SK-N-SH (cell line): ENCODE results near the gene ERCC8. TPM values are rescaled to one million over a fixed set of nuclear protein-coding genes. Genes with fewer than 3 reads are reported as not detected.

Experiments used
- CTCF ChIA-PET: fragments of 300-600, 350-600 bp; formaldehyde crosslinking; extraction: SDS; loops from one replicate; lab custom pipeline; 2021; lab: Yijun Ruan, JAX
- POLR2A ChIA-PET: fragments of 350-600 bp; sonication (Branson Sonifier 250); formaldehyde crosslinking; extraction: SDS; loops from one replicate; lab custom pipeline; 2020; ENCODE audit warnings: antibody characterized with exemption, inconsistent platforms; lab: Yijun Ruan, JAX
- DNase-seq: peaks from one replicate; pipeline ENCODE4 v3.0.0; 2012
- H2AFZ ChIP-seq: fragments of 200-600 bp; sonication (generic); 2 replicates; pipeline ENCODE4 v1.8.1; 2016; ENCODE audit warnings: antibody characterized with exemption, mild to moderate bottlenecking, low read depth
- H3F3A ChIP-seq: fragments of 200-600 bp; sonication (generic); replicated peaks from 2 replicates; pipeline ENCODE3; 2016; ENCODE audit warnings: antibody characterized with exemption, mild to moderate bottlenecking; ENCODE audit not compliant: insufficient read depth
- H3K27ac ChIP-seq, 2 experiments: fragments of 200-500 bp in 1 of 2; fragments of 200-600 bp in 1 of 2; sonication (Bioruptor generic) in 1 of 2; sonication (generic), shearing (Covaris generic) in 1 of 2; 2 replicates each; pipeline versions ENCODE4 v1.5.1 to v1.6.1; 2014 to 2016; ENCODE audit warnings: low read depth in 2 of 2, inconsistent platforms in 1 of 2, low read length in 1 of 2, mild to moderate bottlenecking in 1 of 2, mixed read lengths in 1 of 2
- H3K27me3 ChIP-seq: fragments of 200-600 bp; sonication (generic), shearing (Covaris generic); 2 replicates; pipeline ENCODE4 v1.6.1; 2016; ENCODE audit warnings: mixed run types; ENCODE audit not compliant: insufficient read depth
- H3K36me3 ChIP-seq, 2 experiments: fragments of 200-500 bp in 1 of 2; fragments of 200-600 bp in 1 of 2; sonication (Bioruptor generic) in 1 of 2; sonication (generic) in 1 of 2; replicated peaks in 1 of 2; 2 replicates each; pipeline versions ENCODE3 to v1.5.1; 2014 to 2016; ENCODE audit warnings: low read length in 1 of 2, mild to moderate bottlenecking in 1 of 2; ENCODE audit not compliant: insufficient read depth in 2 of 2, control insufficient read depth in 1 of 2
- H3K4me1 ChIP-seq, 2 experiments: fragments of 200-500 bp in 1 of 2; fragments of 200-600 bp in 1 of 2; sonication (Bioruptor generic) in 1 of 2; sonication (generic), shearing (Covaris generic) in 1 of 2; 2 replicates each; pipeline versions ENCODE4 v1.5.1 to v1.6.1; 2014 to 2016; ENCODE audit warnings: low read depth in 1 of 2, low read length in 1 of 2, mixed run types in 1 of 2; ENCODE audit not compliant: insufficient read depth in 2 of 2, control insufficient read depth in 1 of 2
- H3K4me2 ChIP-seq: fragments of 200-600 bp; sonication (generic), shearing (Covaris generic); 2 replicates; pipeline ENCODE4 v1.6.1; 2017; ENCODE audit warnings: mixed run types
- H3K4me3 ChIP-seq, 2 experiments: fragments of 200-500 bp in 1 of 2; fragments of 200-600 bp in 1 of 2; sonication (Bioruptor generic) in 1 of 2; sonication (generic), shearing (Covaris generic) in 1 of 2; 2 replicates each; pipeline versions ENCODE4 v1.5.1 to v1.8.1; 2014 to 2016; ENCODE audit warnings: low read depth in 2 of 2, inconsistent platforms in 1 of 2, low read length in 1 of 2, mild to moderate bottlenecking in 1 of 2, mixed read lengths in 1 of 2, moderate library complexity in 1 of 2
- H3K79me2 ChIP-seq: fragments of 200-600 bp; sonication (generic); 2 replicates; pipeline ENCODE4 v1.8.1; 2017; ENCODE audit warnings: mild to moderate bottlenecking; ENCODE audit not compliant: insufficient read depth
- H3K9ac ChIP-seq: fragments of 200-600 bp; sonication (generic); 2 replicates; pipeline ENCODE4 v1.6.1; 2017; ENCODE audit warnings: mixed run types
- H3K9me2 ChIP-seq: fragments of 200-600 bp; sonication (generic); 2 replicates; pipeline ENCODE4 v1.6.1; 2017; ENCODE audit warnings: mixed run types
- H3K9me3 ChIP-seq: fragments of 200-600 bp; sonication (generic); 2 replicates; pipeline ENCODE4 v1.6.1; 2017; ENCODE audit warnings: mixed run types, mild to moderate bottlenecking, moderate library complexity
- H4K20me1 ChIP-seq: fragments of 200-600 bp; sonication (generic); 2 replicates; pipeline ENCODE4 v1.6.1; 2017; ENCODE audit warnings: mild to moderate bottlenecking, mixed run types; ENCODE audit not compliant: insufficient read depth
- CTCF ChIP-seq: fragments of 200-600 bp; sonication (generic); IDR thresholded peaks from 2 replicates; pipeline ENCODE4 v1.6.1; 2017; ENCODE audit warnings: antibody characterized with exemption, mild to moderate bottlenecking, moderate library complexity
- EP300 ChIP-seq, 2 experiments: IDR thresholded peaks; 2 replicates each; pipeline versions ENCODE4 v1.4.0 to v1.6.1; 2012; ENCODE audit warnings: borderline replicate concordance in 1 of 2, low read depth in 1 of 2, low read length in 1 of 2
- FOSL2 ChIP-seq: IDR thresholded peaks from 2 replicates; pipeline ENCODE4 v1.4.0; 2012; ENCODE audit warnings: low read depth, mild to moderate bottlenecking, moderate library complexity, borderline replicate concordance
- IRF3 ChIP-seq: fragments of 150-350 bp; IDR thresholded peaks from 2 replicates; pipeline ENCODE4 v1.6.1; 2016; ENCODE audit warnings: mild to moderate bottlenecking, low read depth, low read length
- JUND ChIP-seq: IDR thresholded peaks from 2 replicates; pipeline ENCODE4 v1.4.0; 2012
- MXI1 ChIP-seq: IDR thresholded peaks from 2 replicates; pipeline ENCODE4 v1.6.1; 2012; ENCODE audit warnings: mild to moderate bottlenecking, low read depth, low read length, improper control_type of control experiment
- PBX3 ChIP-seq: IDR thresholded peaks from 2 replicates; pipeline ENCODE4; 2012
- RAD21 ChIP-seq: IDR thresholded peaks from 2 replicates; pipeline ENCODE4 v1.6.1; 2012; ENCODE audit warnings: mild to moderate bottlenecking, low read length
- SIN3A ChIP-seq: IDR thresholded peaks from 2 replicates; pipeline ENCODE4 v1.6.1; 2012; ENCODE audit warnings: low read depth, mild to moderate bottlenecking, low read length, moderate library complexity, borderline replicate concordance
- SMC3 ChIP-seq: IDR thresholded peaks from 2 replicates; pipeline ENCODE4 v1.6.1; 2012; ENCODE audit warnings: low read depth, low read length, improper control_type of control experiment
- TEAD4 ChIP-seq: IDR thresholded peaks from 2 replicates; pipeline ENCODE4 v1.4.0; 2012; ENCODE audit warnings: mild to moderate bottlenecking, borderline replicate concordance; ENCODE audit not compliant: insufficient read depth
- USF2 ChIP-seq: fragments of 150-350 bp; IDR thresholded peaks from 2 replicates; pipeline ENCODE4 v1.6.1; 2017; ENCODE audit warnings: antibody characterized with exemption, low read length, low read depth, borderline replicate concordance
- YY1 ChIP-seq: IDR thresholded peaks from 2 replicates; pipeline ENCODE4 v1.4.0; 2012; ENCODE audit warnings: low read depth, mild to moderate bottlenecking
- ZBTB33 ChIP-seq: IDR thresholded peaks from 2 replicates; pipeline ENCODE4 v1.4.0; 2012; ENCODE audit warnings: low read depth, borderline replicate concordance
- WGBS: methylation state at CpG from one replicate; pipeline ENCODE4 v1.1.6; 2017; ENCODE audit warnings: low lambda C conversion rate; 5-methylcytosine and 5-hydroxymethylcytosine counted together
- polyA plus RNA-seq, 3 experiments: library from polyadenylated mRNA; depleted of rRNA; stranded (reverse); fragments of >200 nt; gene quantifications; 2 replicates each; pipeline ENCODE4 v1.2.3, GENCODE V29; 2012

Gene ERCC8
- polyA plus RNA-seq, 1 of the 3 experiments (the other 2 are of a cell fraction) = 11.6 TPM

- H3K27me3 ChIP-seq = no peaks in the 10 kb centered on the region; the same call in 1 of the 2 replicates
- H3K9ac ChIP-seq = no peak overlapping the region
- TF ChIP-seq SMC3 (no peak), USF2 (no peak), TEAD4 (no peak), MXI1 (no peak), JUND (no peak), YY1 (no peak), ZBTB33 (no peak), PBX3 (no peak), RAD21 (no peak)
- TF ChIP-seq, all 33 proteins: peak for 0
- Histone ChIP-seq H3K4me2 (no peak overlapping the region), H3K4me3 (no peak overlapping the region), H3K79me2 (no peaks in the 10 kb centered on the region), H3K36me3 (no peaks in the 10 kb centered on the region), H3K27ac (no peak overlapping the region), H2AFZ (no peak overlapping the region), H3K9me3 (no peaks in the 10 kb centered on the region), H3K9me2 (no peaks in the 10 kb centered on the region), H4K20me1 (no peaks in the 10 kb centered on the region), H3F3A (no peaks in the 10 kb centered on the region), H3K4me1 (no peaks in the 10 kb centered on the region)
- POLR2A ChIA-PET = no interaction called here
- CTCF ChIA-PET = no interaction called here
- no peak for DNase-seq
Measured at GRCh38 chr5:60830581-60831127, 114.2 kb downstream of the ERCC8 start.

GRCh38 chr5:60829490-60830266 is 115.2 kb downstream of the ERCC8 start:
- Histone ChIP-seq H3F3A (no peaks in the 10 kb centered on the region), H4K20me1 (no peaks in the 10 kb centered on the region), H3K79me2 (no peaks in the 10 kb centered on the region), H3K27ac (no peak overlapping the region), H3K4me1 (no peaks in the 10 kb centered on the region), H3K36me3 (no peaks in the 10 kb centered on the region), H3K4me3 (no peak overlapping the region), H3K27me3 (no peaks in the 10 kb centered on the region; the same call in 1 of the 2 replicates), H2AFZ (no peak overlapping the region), H3K9ac (no peak overlapping the region), H3K9me2 (no peaks in the 10 kb centered on the region), H3K9me3 (no peaks in the 10 kb centered on the region), H3K4me2 (no peak overlapping the region)
- ChIA-PET POLR2A (no interaction called here), CTCF (no interaction called here)
- 34% methylated on average over 2 of the region's 2 CpGs for WGBS
- DNase-seq = no peak
- TF ChIP-seq JUND (no peak), IRF3 (no peak), FOSL2 (no peak), TEAD4 (no peak), EP300 (IDR thresholded peaks at IDR 0.05; ENCODE audit: borderline replicate concordance in 1 of 2, low read depth in 1 of 2, low read length in 1 of 2) (no peak), PBX3 (no peak), SMC3 (no peak), SIN3A (no peak), RAD21 (no peak), CTCF (no peak), USF2 (no peak)
